HG03066 (cell line): ENCODE data around the gene NCR3LG1.

ENCODE experiments used
- ATAC-seq: cut with Tn5 transposase; IDR thresholded peaks from one replicate; pipeline ENCODE4 v1.9.1; 2021; ENCODE audit warnings: low read depth; ENCODE audit not compliant: unreplicated experiment

The NCR3LG1 gene, protein sequence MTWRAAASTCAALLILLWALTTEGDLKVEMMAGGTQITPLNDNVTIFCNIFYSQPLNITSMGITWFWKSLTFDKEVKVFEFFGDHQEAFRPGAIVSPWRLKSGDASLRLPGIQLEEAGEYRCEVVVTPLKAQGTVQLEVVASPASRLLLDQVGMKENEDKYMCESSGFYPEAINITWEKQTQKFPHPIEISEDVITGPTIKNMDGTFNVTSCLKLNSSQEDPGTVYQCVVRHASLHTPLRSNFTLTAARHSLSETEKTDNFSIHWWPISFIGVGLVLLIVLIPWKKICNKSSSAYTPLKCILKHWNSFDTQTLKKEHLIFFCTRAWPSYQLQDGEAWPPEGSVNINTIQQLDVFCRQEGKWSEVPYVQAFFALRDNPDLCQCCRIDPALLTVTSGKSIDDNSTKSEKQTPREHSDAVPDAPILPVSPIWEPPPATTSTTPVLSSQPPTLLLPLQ

DNA sequence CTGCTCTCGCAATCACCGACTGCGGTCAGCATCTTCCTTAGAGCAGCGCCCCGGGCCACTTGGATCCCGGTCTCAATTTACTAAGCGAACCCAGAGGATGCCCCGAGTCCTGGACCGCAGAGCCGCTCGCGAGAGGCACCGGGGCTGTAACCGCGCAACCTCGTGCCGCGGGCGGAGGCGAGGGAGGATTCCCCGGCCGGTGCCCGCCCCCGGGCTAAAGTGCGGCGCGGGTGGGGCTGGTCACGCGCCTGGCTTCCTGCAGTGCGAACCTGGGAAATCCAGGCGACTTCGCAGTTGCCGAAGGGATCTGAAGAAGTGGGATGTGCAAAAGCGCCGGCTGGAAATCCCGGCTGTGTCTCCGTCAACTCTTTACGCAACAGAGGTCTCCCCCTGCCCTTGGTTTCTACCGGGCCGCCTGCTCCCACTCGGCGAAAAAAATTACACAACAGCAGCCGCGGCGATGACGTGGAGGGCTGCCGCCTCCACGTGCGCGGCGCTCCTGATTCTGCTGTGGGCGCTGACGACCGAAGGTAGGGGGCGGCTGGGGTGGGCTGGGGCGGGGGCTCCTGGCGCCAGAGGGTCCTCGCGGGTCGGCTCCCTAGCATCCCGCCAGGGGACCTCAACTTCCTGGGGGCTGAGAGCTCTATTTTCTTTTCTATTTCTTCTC is at the start of gene NCR3LG1:
Gene NCR3LG1, plus strand, starts transcription at position 291 of the 667 bp plus-strand sequence. Its CDS starts 170 bp downstream, at position 461.
- ATAC-seq = no peak

DNA sequence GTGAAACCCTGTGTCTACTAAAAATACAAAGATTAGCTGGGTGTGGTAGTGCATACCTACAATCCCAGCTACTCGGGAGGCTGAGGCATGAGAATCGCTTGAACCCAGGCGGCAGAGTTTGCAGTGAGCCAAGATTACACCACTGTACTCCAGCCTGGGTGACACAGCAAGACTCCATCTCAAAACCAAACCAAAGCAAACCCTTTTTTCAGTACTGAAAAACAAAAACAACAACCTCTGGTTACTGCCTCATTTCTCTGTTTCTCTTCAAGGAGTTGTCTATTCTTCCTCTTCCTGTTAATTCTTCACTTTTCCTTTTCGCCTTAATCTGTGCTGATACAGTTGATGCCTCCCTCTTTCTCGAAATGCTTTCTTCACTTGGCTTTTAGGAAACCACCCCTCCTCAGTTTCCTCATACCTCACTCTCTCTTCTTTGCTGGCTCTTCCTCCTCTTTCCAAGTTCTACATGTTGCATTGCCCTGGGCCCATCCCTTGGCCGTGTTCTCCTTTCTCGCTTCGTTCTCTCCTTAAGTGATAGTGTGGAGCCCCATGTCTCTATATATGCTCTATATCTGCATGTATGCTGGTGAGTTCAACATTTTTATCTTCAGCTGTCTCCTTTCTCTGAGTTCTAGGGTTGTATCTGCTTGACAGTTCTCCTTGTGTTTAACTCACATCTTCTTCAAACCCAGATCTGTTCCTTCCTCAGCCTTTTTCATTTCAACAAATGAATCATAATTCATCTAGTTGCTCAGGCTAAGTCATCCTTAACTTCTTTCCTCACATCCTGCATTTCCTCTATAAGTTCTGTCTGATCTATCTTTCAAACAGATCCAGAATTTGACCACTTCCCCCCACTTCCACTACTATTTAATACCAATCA is 38.0 kb upstream of the NCR3LG1 start:
- ATAC-seq = no peak

DNA sequence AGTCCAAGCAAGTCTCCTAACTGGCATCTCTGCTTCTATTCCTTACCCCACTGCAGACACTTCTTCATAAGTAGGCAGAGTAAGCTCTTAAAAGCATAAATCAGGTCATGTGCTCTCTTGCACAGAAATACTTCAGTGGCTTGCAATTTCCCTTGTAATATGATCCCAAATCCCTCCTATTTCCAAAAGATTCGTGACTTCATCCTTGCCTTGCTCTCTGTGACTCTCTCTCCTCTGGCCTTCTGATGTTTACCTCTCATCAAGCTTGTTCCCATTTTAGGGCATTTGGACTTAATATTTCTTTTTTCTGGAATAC is 37.4 kb upstream of the NCR3LG1 start:
- no peak for ATAC-seq

DNA sequence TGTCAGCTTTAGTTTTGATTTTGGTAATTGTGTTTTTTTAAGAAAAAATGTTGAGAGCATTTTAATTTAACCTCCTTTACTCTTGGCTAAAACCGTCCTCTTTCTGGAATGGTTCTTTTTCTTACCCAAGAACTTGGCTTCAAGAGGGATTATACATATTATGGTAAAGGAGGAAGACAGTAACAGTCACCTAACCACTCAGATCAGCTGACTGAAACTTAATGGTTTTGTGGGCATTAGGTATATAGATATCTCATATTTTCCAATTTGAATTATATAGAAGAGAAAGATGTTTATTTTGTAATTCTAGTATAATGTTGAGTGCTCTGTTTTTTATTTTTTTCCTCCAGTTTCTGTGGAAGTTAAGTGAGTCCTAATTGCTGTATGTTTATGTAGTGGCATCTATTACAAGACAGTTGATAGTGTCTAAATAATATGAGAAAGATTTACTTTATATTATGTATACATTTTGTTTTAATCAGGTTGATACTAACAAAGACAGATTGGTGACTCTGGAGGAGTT is 36.6 kb upstream of the NCR3LG1 start:
- ATAC-seq = no peak

DNA sequence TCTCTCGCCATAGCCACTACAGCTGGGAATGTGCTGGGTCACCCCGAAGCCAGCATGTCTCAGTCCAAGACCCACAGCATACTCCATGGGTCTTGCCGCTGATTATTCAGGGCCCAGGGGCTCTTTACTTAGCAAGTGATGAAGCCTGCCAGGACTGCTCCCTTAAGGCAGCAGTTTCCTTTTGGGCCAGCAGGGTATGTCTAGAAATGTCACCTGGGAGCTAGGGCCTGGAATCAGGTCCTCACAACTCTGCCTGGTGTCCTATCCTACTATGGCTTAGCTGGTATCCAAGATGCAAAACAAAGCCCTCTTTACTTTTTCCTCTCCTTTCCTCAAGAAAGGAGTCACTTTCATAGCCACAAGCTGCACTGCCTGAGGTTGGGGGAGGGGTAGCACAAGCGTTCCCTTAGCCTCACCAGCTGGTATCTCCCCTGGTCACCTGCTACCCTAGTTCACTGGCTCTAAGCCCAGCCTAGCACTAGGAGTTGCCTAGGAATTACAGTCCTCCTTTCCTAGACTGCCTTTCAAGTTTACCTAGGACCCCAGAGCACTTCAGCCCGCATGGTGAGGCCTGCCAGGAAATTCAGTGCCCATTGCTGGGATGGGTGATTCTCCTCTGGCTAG is 22.6 kb upstream of the NCR3LG1 start:
- no peak for ATAC-seq

DNA sequence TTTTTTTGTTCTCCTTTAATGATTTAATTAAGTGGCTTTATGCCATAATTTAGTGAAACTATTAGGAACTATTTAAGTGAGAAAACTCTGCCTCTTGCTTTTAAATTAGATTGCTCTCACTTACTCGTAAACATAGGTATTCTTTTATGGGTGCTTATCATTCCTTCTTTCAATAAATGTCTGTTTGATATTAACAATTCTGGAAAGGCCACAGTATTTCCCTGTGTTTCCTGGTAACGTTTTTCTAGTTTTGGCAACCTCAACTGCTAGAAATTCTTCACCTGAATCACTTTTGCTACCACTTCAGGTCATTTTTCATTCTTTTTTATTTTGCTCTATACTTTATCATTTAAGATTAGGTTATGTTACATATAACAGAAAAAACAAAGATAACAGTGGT is 19.9 kb upstream of the NCR3LG1 start:
- no peak for ATAC-seq

DNA sequence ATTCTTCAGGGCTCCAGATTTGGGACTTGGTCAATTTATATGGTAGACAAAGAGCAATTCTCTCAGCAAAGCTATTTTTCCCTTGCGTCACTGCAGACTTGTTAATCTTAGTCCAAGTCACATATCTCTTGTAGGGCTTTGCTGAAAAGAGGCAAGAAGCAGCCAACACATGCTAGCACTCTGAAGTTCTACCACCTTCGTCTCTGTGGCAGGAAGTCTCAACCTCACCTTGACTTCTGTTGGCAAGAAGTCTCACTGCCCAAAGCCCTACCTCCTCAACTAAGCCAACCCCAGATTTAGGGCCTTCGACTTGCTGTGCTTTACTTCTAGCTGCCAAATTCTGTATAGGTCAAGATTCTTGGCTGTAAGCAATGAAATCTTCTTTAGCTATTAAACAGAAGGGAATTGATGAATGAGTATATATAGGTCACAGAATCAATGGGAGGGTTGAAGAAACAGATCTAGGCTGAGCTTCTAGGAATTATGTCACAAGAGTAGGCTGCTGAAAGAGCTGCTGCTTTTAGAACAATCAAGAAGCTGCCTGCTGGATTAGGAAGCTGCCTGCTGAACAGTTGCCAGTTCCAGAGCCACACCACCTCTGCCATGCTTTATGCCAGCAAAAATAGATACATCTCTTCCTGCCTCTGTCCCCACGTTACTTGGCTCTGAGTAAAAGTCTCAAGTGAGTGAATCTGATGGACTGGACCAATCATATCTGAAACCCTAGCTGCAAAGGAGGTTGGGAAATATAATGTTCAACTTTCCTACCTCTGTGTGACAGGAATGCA is 17.6 kb upstream of the NCR3LG1 start:
- ATAC-seq = no peak

DNA sequence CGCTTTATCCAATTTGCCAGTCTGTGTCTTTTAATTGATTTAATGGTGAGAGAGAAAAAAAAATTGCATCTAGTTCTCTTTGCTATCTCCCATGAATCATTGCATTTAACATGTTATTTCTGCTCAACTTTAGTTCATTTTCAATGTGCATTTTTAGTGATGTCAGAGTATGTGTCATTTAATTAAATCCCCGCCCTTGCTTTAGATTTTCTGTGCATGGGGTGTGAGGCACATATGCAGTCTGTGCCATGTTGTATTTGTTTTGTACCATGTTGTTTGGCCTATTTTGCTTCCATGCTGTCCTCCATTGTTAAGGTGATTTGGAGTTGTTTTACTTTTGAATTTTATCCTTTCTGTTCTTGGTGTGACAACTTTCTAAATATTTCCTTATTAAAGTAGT is 8.3 kb upstream of the NCR3LG1 start:
- no peak for ATAC-seq

DNA sequence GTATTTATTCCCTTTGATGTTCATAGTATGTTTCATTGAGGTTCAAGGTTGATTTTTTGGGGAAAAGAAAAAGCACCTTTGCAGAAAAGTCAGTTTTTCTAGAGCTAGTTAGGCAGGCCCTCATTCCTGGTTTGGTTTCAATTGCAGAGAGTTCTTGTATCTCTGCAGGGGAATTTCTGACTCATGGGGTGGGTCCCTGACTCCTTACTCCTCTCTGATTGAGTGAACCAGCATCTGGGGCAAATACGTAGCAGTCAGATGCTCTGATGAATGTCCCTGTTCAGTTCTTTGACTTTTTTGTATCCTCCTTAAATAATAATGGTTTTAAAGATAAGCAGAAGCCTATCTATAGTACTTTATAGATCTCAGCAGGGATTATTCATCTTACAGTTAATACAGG is 7.7 kb upstream of the NCR3LG1 start:
- no peak for ATAC-seq

DNA sequence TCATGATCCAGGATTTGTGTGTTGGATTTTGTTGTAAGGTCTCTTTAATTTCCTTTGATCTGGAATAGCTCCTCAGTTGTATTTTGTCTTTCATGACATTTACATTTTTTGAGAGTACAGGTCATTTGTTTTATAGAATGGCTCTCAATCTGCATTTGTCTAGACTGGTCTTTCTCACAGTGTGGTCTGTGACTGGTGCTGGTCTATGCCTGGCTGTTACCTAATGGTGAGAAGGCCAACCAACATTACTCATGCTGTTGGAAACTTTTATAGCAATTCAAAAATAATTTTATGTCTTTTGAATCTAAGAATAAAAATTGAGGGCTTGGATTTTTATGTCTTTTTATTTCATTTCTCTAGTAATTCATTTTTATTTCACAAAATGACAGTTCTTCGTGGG is 3.9 kb upstream of the NCR3LG1 start:
- no peak for ATAC-seq

DNA sequence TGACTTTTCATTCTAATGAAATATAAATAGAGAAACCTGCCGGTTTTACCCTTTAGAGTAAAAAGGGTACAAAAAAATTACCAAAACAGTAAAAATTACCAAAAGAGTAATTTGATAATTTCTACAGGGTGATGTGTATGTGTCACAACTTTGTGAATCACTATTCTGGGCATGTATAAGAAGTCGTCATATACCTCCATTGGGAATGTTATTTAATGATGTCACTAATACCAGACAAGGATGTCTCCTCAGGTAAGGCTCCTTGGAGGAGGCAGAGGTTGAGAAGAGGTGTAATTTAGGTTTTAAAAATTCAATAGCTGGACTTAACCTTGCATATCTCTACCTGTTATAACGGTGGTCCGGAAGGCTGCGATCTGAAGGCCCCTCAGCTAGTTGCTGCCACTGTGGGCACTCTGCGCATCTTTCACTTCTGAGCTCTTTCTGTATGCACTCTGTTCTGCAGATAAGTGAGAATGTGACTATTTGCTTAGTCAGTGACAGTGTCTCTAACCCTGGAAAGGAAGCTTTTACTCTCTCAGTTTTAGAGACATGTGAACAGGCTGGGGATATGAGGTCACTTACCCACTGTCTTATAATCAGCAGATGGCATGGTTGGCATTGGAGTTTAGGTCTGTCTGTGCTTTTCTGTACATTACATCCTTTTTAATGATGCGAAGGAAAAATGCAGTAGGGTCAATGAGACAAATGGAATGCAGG is 987 bp upstream of the NCR3LG1 start:
- no peak for ATAC-seq

DNA sequence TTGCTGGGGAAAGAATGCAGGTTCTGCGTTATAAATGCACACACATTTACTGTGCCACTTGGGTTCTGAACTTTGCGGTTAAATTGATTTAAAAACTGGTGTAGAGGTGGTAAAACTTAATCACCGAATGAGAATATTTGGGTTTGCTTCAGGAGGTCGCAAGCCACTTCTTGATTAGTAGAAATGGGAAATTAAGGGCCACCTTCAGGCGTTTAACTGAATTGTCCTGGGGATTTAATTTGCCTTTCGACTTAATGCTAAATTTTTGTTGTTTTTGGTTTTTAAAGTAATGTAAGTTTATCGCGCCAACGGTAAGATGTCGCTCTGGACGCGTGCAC is 459 bp upstream of the NCR3LG1 start:
- no peak for ATAC-seq

DNA sequence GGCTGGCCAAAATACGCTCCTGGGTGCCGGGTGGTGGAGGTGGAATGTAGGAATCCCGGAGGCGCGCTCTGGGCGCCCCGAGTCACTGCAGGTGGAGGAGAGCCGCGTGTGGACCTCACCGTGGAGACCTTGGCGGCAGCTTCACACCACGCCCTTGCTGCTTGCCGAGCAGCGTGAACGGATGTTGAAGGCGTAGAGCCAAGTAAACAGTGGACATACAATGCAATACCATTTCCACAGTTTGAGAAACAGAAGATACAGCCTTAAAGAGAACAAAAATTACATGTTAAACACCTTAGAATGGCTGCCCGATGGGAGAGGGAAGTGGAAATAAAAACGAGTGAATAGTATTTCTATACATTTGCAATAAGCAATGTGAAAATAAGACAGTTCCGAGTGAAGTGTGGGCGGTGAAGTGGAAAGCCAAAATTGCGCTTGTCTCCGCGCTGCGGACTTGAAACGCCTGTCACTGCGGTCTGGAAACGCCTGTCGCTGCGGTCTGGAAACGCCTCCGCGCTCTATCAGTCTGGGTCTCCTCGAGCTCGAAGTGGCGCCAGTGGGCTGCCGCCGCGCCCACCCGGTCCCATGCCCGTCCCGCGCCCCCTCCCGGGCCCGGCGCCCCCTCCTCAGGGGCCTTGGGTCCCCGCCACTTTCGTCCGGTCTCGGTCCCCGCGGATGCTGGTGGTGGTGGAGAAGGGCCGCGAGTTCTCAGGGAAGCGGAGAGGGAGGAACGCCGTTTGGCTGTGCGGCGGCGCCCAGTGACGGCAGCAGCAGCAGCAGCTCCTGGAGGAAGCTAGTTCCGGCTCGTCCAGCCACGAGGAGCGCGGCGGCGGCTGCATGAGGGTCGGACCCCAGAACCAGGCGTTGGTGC is 1.6 kb downstream of the NCR3LG1 start:
- no peak for ATAC-seq

DNA sequence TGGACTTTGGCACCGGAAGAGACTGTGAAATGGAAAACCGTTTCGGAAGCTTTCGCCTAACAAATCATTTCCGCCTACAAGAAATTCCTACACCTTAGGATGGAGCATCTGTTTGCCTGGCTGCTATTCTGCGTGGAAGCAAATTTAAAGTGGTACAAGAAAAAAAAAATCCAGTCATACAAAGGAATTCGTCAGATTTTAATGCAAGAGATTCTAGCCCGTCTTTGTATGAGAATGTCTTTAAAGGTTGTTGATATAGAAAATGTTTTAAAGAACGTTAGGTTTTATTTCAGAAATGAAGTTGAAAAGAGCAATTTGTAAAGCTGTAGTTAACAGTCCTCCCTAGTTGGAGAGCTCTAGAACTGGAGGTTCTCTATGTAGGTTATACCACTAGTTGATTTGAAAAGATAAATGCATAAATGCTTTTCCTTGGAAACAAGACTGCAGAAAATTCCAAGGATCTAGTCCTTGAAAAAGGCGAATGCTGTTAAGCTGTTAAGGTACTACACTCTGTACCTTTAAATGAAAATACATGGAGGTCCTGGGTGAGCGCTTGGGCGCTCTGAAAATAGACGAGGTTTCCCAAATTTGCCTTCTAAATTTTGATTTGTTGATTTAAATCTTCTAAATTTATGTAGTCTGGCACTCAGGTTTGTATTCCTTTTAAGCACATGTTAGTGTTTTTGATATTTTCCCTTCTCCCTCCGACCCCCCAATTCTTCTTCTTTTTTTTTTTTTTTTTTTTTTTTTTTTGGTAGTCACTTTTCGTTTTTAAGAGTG is 2.4 kb downstream of the NCR3LG1 start:
- ATAC-seq = no peak

DNA sequence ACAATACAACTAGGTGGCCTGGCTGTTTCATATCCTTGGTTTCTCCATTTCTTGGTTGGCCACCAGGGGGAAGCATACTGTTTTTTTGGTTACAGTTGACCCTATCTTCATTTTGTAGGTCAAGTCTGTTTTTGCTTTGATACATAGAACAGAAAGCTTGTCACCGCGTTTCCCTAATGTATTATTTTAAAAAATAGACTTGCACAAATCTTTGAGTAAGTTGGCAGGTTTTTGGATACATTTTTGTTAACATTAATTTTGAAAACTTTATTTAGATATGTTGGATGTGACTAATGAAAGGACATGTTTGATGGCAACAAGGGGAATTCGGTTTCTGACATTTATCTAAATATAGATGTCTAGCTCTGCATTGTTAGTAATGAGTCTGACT is 3.0 kb downstream of the NCR3LG1 start:
- no peak for ATAC-seq

DNA sequence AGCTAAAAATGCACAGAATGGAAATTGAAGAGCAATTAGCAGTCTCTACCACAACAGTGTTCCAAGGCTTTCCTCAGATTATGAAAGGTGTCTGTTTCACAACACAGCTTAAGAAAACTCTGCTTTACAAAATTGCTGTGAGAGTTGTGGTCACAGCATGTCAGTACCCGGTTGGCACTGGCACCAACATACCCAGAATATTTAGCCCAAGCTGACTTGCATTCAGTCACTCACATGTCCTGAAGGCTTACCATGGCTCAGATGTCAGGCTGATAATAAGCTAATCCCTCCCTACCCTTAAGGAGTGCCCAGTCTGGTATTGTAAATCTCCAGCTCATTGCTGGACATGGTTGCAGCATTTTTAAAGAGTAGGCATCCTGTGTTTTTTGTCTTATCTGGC is 14.9 kb downstream of the NCR3LG1 start:
- no peak for ATAC-seq

DNA sequence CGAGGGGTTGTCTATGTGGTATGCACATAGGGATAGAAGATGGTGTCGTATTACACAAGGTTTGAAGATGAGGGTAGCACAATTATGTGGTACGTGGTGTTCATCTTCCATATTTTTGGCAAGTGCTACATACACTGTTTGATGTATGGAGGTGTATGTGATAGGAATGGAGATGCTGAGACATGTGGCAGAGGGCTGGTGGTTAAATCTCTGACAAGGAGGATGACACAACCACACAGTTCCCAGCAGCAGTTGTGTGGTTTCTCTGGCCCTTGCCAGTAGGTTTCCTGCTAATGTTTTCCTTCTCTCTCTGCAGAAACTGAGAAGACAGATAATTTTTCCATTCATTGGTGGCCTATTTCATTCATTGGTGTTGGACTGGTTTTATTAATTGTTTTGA is 17.0 kb downstream of the NCR3LG1 start:
- no peak for ATAC-seq

DNA sequence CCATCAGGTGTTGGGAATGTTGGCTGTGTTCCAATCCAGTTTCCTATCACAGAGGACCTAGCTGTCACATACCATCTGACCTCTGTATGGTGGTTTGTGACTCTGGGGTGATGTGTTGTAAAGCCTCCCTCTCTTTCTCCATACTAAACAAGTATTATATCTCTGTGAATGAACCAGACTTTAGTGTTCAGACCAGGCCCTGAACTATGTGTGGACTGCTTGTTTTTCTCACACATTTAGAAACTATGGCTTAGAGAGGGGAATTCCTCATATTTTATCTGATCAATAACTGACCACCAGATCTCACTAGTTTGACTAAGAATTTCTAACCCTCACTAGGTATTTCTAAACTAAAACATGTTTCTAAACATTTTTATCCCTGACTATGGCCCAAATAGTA is 17.5 kb downstream of the NCR3LG1 start:
- ATAC-seq = no peak
